Lower leg skin (tissue), 3 donors: Measurements from ENCODE around the gene UBC.

Experiments used
- CTCF ChIP-seq, 3 donors: fragments of 450-650 bp; IDR thresholded peaks; one replicate each; pipeline ENCODE4 v1.5.1; 2016; ENCODE audit warnings: antibody characterized with exemption in 3 of 3, mild to moderate bottlenecking in 3 of 3, moderate library complexity in 2 of 3
- POLR2A ChIP-seq, 2 donors: fragments of 450-650 bp; IDR thresholded peaks; one replicate each; pipeline ENCODE4 v1.6.1; 2016 to 2017; ENCODE audit warnings: antibody characterized with exemption in 2 of 2, mild to moderate bottlenecking in 1 of 2, moderate library complexity in 1 of 2

DNA sequence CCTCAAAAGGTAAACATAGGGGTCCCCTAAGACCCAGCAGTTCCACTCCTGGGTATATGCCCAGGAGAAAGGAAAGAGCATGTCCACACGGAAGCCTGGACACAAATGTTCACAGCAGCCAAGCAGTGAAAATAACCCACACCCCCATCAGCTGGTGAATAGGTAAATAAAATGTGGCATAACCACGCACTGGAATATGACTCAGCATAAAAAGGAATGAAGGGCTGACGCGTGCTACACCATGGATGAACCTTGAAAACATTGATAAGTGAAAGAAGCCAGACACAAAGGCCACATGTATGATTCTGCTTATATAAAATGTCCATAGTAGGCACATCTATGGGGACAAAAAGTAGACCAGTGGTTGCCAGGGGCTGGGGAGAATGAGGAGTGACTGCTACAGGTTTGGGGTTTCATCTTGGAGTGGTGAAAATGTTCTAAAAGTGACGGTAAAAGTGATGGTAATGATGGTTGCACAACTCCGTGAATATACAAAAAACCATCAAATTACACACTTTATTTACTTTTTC lies 47.0 kb downstream of the UBC start:
- TF ChIP-seq POLR2A (IDR thresholded peaks at IDR 0.05) (no peak), CTCF (IDR thresholded peaks at IDR 0.05) (no peak)
